ENCODE measurements around the gene S100A3. TPM values are rescaled to one million over a fixed set of nuclear protein-coding genes. Genes with fewer than 3 reads are reported as not detected.

Gene S100A3
- polyA plus RNA-seq, 1 donor (not counting 4 experiments of a cell fraction or from before 2014, with no cell fraction given): 15.1 TPM

GRCh38 chr1:153538315-153538821, 10.7 kb downstream of the S100A3 start:
- Histone ChIP-seq H3K9ac (ENCODE audit: control insufficient read depth, extremely low read depth, insufficient read depth, low read length) (no peak overlapping the region), H3K36me3 (ENCODE audit: control insufficient read depth in 2 of 2, extremely low read depth in 1 of 2, insufficient read depth in 2 of 2, low read length in 2 of 2) (peaks cover 2 to 15% of the 10 kb centered on the region in 2 experiments), H2AFZ (ENCODE audit: control insufficient read depth, low read length) (peak overlapping the region; percentile 28), H3K9me1 (ENCODE audit: control insufficient read depth, extremely low read depth, insufficient read depth, low read length) (no peaks in the 10 kb centered on the region), H3K79me2 (ENCODE audit: control insufficient read depth, insufficient read depth, low read length) (peaks cover 16% of the 10 kb centered on the region), H3K4me3 (ENCODE audit: control insufficient read depth in 2 of 3, extremely low read depth in 1 of 3, insufficient read depth in 2 of 3, low read depth in 1 of 3, low read length in 3 of 3) (no peak overlapping the region), H3K4me1 (ENCODE audit: control insufficient read depth, extremely low read depth, insufficient read depth, low read length) (peaks cover 57% of the 10 kb centered on the region), H3K9me3 (ENCODE audit: control insufficient read depth, low read depth, low read length) (no peaks in the 10 kb centered on the region), H3K27me3 (ENCODE audit: control insufficient read depth, extremely low read depth, insufficient read depth, low read length) (no peaks in the 10 kb centered on the region), H4K20me1 (ENCODE audit: control insufficient read depth, extremely low read depth, insufficient read depth, low read length) (peaks cover 8% of the 10 kb centered on the region), H3K4me2 (ENCODE audit: control insufficient read depth, extremely low read depth, insufficient read depth, low read depth, low read length) (peak overlapping the region; percentile 26), H3K27ac (ENCODE audit: control insufficient read depth, insufficient read depth, low read length) (peak overlapping the region; percentile 55)
- peak; percentile 55 for FAIRE-seq
- DNase-seq (ENCODE audit: low read depth, low spot score): no peak
- no peak for TF ChIP-seq EZH2 (IDR thresholded peaks at IDR 0.05; ENCODE audit: low read length)
- TF ChIP-seq, protein P1, sequence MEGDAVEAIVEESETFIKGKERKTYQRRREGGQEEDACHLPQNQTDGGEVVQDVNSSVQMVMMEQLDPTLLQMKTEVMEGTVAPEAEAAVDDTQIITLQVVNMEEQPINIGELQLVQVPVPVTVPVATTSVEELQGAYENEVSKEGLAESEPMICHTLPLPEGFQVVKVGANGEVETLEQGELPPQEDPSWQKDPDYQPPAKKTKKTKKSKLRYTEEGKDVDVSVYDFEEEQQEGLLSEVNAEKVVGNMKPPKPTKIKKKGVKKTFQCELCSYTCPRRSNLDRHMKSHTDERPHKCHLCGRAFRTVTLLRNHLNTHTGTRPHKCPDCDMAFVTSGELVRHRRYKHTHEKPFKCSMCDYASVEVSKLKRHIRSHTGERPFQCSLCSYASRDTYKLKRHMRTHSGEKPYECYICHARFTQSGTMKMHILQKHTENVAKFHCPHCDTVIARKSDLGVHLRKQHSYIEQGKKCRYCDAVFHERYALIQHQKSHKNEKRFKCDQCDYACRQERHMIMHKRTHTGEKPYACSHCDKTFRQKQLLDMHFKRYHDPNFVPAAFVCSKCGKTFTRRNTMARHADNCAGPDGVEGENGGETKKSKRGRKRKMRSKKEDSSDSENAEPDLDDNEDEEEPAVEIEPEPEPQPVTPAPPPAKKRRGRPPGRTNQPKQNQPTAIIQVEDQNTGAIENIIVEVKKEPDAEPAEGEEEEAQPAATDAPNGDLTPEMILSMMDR (optimal IDR thresholded peaks at IDR 0.05 in 1 of 3, IDR thresholded peaks at IDR 0.05 in 1 of 3, conservative IDR thresholded peaks at IDR 0.05 in 1 of 3; ENCODE audit: extremely low read depth in 1 of 3, insufficient read depth in 2 of 3, low read length in 3 of 3): no peak
- dilution Hi-C loops (cut with MboI; ENCODE audit: extremely low pct_ligation_motif_present, low sequenced_read_pairs): no loop called here

DNA sequence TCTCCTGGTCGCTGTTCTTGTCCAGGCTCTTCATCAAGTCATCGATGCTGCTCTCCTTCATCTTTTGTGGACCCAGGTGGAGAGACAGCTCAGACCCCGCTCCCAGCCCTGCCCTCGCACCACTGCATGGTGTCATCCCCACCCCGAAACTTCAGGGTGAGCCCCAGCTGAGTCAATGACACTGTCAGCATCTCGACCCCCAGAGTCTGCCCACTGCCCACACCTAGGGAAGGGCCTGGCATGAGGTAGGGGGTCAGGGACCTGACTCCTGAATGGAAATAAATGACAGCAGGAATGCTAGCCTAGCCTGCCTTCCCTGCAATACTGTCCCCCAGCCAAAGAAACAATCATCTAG, 11.7 kb downstream of the S100A3 start:
- Histone ChIP-seq H4K20me1 (ENCODE audit: control insufficient read depth, extremely low read depth, insufficient read depth, low read length) (peaks cover 8% of the 10 kb centered on the region), H3K36me3 (ENCODE audit: control insufficient read depth in 2 of 2, extremely low read depth in 1 of 2, insufficient read depth in 2 of 2, low read length in 2 of 2) (peaks cover 2 to 15% of the 10 kb centered on the region in 2 experiments), H2AFZ (ENCODE audit: control insufficient read depth, low read length) (no peak overlapping the region), H3K9me3 (ENCODE audit: control insufficient read depth, low read depth, low read length) (no peaks in the 10 kb centered on the region), H3K27me3 (ENCODE audit: control insufficient read depth, extremely low read depth, insufficient read depth, low read length) (no peaks in the 10 kb centered on the region), H3K4me1 (ENCODE audit: control insufficient read depth, extremely low read depth, insufficient read depth, low read length) (peaks cover 67% of the 10 kb centered on the region), H3K27ac (ENCODE audit: control insufficient read depth, insufficient read depth, low read length) (no peak overlapping the region), H3K9me1 (ENCODE audit: control insufficient read depth, extremely low read depth, insufficient read depth, low read length) (no peaks in the 10 kb centered on the region), H3K4me2 (ENCODE audit: control insufficient read depth, extremely low read depth, insufficient read depth, low read depth, low read length) (no peak overlapping the region), H3K9ac (ENCODE audit: control insufficient read depth, extremely low read depth, insufficient read depth, low read length) (no peak overlapping the region), H3K79me2 (ENCODE audit: control insufficient read depth, insufficient read depth, low read length) (peaks cover 16% of the 10 kb centered on the region), H3K4me3 (ENCODE audit: control insufficient read depth in 2 of 3, extremely low read depth in 1 of 3, insufficient read depth in 2 of 3, low read depth in 1 of 3, low read length in 3 of 3) (no peak overlapping the region)
- dilution Hi-C loops (cut with MboI; ENCODE audit: extremely low pct_ligation_motif_present, low sequenced_read_pairs): no loop called here
- TF ChIP-seq, protein P1 (optimal IDR thresholded peaks at IDR 0.05 in 1 of 3, IDR thresholded peaks at IDR 0.05 in 1 of 3, conservative IDR thresholded peaks at IDR 0.05 in 1 of 3; ENCODE audit: extremely low read depth in 1 of 3, insufficient read depth in 2 of 3, low read length in 3 of 3): no peak
- no peak for TF ChIP-seq EZH2 (IDR thresholded peaks at IDR 0.05; ENCODE audit: low read length)
- DNase-seq (ENCODE audit: low read depth, low spot score) (no peak), FAIRE-seq (no peak)
